ENCODE measurements around the gene UFC1.

Gene UFC1

DNA sequence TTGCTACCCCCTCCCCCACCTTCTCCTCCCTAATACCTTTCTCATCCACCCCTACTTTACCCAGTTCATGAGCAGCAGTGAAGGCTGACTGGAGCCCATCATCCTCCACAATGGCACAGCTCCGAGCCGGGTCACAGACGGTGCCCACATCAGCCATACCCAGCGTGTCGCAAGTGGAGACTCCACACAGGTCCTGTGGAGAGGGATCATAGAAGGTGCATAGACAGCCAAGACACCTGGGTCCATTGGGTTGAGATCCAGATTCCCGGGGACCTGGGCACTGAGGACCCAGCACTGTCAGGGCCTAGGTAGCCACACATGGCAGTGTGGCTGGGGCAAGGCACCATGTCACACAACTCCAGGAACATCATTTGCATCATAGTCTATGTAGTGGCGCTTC, 42.3 kb downstream of the UFC1 start:
- no peak for DNase-seq

DNA sequence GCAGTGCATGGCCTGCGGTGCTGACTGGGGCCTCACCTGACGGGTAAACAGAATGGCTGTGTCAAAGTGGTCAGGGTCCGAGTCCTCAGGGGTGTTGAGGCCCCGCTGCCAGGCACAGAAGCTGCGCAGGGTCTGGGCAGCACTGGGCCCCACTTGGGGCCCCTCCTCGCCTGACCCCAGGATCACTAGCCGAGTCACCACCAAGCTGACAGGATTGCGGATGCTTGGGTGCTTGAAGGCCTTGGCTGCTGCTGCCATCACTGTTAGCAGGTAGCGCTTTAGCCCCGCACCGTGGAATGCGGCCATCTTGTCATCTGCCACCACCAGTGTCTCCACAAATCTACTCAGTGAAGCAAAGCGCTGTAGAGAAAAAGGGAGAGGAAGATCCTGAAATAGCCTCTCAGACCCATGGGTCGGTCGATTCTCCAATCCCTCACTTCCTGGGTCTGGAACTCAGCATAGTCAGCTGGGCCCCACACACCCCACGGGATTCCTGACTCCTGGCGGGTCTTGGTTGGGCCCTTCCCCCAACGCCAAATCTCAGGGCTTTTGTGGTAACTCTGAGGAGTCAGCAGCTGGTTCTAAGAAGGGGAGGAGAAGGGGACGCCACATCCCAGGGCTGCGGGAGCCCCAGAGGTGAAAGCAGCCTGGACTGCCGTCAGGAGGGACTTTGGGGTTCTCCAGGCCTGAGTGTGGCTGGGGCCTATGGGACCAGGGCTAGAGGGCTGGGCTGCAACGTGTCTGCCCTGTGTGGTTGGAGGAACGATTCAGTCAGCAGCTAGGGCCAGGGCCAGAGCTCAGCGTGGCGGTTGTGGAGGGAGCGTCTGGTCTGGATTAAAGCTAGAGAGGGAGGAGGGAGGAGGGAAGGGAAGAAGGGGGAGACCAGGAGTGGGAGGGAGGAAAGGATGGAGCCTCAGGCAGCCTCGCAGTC, 43.0 kb downstream of the UFC1 start:
- DNase-seq, result no peak

DNA sequence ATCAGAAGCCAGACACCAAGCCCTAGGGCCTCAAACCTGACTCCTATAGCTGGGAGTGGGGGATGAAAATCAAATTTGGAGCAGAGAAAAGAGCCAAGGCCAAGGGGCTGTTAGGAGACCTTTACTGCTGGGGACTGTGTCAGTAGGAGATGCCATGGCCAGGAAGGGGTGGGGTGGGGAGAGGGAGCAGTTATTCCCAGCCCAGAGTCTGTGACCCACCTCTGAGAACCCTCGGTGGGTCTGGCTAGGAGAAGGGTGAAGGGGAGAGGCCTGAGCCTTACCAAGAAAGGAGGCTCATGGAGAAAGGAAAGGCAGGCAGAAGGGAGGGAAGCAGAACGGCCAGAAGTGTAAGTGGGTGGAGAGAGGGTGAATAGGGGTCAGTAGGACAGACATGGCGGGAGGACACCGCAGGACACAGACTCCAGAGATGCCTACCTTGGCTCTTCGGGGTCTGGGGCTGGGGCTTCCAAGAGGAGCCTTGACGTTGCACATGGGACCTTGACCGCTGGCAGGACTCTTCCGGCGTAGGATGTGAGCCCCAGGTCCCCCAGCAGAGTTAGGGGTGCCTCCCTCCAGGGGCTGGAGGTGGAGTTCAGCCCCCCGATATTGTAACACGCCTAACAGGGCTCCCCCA, 43.9 kb downstream of the UFC1 start:
- DNase-seq, result no peak

DNA sequence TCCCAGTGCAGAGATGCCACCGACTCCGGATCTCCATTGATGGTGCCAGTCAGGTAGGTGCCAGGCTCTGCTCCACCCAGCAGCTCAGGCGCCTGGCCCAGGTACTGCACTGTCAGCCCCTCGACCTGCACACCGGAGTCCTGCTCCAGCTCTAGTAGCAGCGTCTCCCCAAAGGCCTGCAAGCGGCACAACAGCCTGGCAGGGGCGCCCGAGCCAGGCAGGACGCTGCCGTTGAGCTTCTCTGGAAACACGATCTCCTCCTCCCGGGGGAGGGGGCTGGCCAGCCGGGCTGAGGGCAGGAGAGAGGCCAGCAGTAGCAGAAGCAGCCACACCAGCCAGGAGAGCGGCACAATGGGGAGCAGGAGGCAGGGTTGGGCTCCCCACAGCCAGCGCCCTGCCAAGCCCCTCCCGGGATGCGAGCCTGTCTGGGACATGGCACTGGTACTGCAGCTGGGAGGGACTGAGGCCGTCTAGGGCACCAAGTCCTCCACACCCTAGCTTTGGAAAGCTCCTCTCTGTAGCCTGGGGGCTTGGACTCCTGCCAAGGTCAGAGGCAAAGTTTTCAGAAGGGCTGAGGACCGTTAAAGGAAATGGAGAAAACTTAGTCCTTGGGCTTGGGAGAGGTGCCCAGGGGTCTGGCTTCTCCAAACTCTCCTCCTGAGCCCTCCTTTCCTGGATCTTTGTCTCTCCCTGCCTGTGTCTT, 44.6 kb downstream of the UFC1 start:
- no peak for DNase-seq

DNA sequence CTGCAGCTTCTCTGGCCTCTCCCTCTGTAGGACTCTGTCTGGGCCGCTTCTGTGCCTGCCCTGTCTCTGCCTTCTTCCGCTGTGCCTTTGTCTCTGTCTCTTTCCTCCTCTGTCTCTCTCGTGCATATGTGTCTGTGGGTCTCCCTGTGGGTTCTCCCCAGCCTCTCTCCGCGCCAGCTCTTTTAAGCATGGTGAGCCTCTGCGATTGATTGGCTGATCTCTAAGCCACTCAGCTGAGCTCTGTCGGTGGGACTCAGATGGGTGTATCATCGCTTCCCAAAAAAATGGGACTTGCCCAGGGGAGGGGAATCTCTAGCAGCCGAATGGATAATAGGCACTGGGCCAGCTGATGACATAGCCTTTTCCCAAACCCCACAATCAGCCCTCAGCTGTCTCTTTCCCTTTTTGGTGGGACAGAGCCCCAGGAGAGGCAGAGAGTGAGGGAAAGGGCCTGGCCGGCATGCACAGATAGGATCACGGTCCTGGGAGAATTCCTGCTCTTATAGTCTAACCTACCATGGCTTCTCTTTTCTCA, 45.2 kb downstream of the UFC1 start, which contains the start of gene ADAMTS4:
TSS of gene ADAMTS4 (minus strand) at position 158 of the 535 bp plus-strand sequence. CDS start 427 bp downstream, outside the sequence.
- no peak for DNase-seq

DNA sequence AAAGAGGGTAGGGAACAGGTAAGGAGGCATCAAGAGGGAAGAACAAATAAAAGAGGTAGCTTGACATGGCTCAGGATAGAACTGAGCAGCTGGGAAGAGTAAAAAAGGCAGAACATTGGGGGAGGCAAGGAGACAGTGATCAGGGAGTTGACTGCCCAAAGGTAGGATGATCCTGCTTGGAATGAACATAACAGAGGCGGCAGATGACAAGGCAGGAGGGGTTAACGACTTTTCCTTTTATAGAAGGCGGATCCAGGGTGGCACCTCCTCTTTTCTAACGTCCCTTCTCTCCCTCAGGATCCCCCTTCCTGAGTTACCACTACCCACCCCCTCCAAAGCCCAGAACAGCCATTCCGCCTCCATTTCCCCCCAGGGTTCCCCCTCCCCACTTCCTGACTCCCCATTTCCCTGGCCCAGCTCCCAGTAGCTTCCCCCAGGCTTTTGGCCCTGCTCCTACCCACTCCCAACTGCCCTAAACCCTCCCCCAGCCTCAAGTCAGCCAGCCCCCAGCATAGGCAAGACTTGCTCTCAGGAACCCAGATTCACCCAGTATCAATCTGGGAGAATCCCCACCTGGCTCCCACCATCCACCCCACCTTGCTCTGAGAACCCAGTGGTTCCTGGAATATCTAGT, 45.8 kb downstream of the UFC1 start:
- DNase-seq, result no peak

DNA sequence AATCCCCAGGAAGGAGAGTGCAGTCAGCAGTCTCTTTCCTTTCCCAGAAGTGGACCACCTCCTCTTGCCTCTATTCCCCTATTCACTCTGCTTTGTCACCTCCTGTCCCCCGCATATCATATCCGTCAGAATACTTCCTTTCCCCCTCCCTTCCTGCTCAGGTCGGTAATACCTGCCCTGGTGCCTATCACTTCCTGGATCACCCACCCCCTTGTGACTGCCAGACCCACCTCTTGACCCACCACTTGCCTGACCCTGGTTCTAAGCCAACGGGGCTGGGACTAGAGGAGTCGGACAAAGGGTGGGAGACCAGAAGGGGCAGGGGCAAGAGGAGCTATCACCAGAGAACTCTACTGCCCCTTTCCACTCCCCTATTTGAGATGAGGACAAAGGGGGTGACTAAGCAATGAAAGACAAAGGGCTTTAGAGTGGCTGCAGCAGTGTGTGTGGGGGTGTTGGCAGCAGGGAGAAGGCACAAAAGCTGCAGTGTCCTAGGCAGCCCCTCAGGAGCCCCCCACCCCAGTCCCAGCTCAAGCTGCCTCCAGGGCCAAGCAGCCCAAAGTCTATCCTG, 46.7 kb downstream of the UFC1 start:
- DNase-seq, result no peak

DNA sequence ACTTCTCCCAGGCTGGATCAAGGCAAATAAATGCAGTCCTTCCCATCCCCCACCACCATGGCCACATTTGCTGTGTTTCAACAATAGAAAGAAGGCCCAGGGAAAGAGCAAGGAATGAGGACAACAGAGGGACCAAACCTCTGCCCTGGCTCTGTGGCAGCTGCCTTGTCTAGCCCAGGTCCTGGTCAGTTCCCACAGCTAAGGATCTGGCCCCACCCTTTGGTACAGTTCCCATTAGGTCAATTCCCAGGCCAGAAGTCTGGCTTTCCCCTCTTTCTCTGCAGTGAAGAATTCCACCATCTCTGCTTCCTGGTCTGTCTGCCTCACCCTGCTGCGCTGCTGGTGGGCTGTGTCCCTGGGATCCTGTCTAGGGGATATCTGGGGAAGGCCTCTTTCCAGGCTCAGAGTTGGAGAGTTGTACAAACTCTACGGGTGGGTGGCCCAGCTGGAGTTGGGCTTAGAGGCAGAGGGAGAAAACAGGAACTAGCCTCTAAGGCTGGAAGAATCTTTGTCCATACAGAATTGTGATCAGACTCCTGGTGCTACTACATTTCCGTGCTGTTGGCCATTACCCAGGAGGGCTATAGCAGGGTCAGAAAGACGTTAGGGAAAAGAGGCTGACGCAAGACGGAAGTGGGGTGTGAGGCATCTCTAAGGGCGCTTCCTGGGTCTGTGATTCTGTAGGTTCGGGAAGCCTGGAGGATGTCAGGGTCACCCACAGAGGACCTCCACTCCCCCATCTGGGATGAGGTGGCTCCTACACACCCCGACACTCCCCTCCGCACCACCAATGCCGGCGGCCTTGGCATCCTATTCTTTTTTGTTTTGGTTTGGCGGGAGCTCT, 47.4 kb downstream of the UFC1 start:
- no peak for DNase-seq

DNA sequence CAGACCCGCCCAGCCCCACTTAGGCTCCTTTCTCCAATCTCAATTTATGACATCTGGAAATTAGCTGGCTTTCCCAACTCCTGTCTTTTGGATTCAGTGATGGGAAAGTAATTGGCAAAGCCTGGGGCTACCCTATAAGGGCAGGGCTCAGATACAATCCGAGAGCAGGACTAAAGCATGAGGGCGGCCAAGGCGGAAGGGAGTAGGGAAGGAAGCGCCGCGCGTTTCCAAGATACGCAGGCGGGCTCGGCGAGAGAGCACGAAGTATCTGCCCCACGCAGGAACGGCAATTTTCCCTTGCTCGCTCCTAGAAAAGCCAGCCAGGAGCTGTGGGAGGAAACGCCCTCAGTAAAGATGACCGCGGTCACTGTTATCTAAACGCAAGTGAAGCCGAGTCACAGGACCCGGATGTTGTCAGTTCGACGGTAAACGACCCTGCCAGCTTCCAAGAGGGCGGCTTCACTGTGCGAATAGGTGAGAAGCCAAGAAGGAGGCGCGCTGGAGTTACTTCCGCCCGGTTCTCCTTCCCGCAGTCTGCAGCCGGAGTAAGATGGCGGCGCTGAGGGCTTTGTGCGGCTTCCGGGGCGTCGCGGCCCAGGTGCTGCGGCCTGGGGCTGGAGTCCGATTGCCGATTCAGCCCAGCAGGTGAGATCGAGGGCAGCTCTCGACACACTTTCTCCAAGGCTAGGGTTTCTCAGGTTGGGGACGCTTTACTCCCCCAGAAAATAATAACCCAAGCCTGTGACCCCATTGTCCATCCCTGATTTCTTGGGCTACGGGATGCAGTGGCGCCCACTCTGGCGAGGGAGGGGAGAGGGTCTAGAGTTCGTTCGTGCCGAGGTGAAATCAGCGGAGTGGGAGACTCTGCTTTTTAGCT, 48.3 kb downstream of the UFC1 start, which contains the start of gene NDUFS2:
TSS of gene NDUFS2 (plus strand) at position 532 of the 877 bp plus-strand sequence. CDS start at position 551, 19 bp downstream.
- peak; percentile 99 for DNase-seq

DNA sequence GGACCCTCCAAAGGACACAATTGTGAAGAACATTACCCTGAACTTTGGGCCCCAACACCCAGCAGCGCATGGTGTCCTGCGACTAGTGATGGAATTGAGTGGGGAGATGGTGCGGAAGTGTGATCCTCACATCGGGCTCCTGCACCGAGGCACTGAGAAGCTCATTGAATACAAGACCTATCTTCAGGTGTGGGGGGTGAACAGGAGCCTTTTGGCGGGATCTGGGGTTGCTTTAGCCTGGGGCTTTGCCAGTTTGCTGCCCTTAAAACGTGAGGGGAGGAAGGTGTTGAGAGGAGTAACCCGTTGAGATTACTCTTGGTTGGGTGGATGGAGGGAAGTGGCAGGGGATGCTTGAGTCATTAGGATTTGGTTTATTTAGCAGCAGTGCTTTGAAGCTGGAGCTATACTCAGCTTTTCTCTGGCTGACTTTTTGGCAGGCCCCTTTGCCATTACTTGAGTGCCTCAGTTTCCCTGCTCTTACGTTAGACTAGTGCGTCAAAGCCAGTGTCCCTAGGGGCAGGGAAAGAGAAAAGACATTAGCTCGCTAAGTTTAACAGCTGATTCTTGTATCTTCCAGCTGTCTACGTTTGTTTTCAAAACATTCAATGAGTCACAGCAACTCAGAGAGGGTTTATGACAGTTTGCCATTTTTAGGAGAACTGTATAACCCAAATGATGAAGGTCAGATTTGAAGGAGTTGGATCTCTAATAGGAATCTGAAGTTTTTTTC, 52.8 kb downstream of the UFC1 start:
- DNase-seq, result no peak

DNA sequence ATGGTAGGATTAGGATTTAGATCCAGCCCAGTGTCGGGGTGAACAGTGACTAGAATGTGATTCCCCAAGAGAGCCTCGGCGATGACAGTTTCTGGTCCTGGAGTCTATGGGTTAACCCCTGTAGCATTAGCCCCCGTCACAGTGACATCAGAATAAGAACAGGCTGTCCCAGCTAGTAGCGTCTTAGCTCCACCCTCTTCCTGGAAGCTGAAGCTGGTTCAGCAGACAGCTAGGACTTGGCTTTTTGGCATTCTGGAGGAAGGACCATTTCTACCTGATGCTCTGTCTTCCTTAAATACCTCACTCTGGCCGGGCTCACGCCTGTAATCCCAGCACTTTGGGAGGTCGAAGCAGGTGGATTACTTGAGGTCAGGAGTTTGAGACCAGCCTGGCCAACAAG, 53.4 kb downstream of the UFC1 start:
- no peak for DNase-seq

All from NCI-H1048 (cell line).